Heart left ventricle (tissue), 16 donors: Measurements from ENCODE around the gene SRBD1. TPM values are rescaled to one million over a fixed set of nuclear protein-coding genes. Genes with fewer than 3 reads are reported as not detected.

Source experiments
- ATAC-seq, 4 donors: fragments of 200-7000 bp; cut with Tn5 transposase; one replicate each; pipeline ENCODE4 v1.9.1; 2020 to 2022; ENCODE audit warnings: moderate library complexity in 4 of 4, mild to moderate bottlenecking in 3 of 4, moderate number of reproducible peaks in 1 of 4
- DNase-seq, 5 donors: peaks; one replicate each; pipeline ENCODE4 v3.0.0-alpha.2; 2020
- H3K27ac ChIP-seq, 12 donors: fragments of 200-600 bp; sonication (generic) in 4 of 12; one replicate each; pipeline versions ENCODE4 v1.5.0 to v1.8.0; 2016 to 2022; ENCODE audit warnings: mild to moderate bottlenecking in 2 of 12
- H3K27me3 ChIP-seq, 9 donors: fragments of 200-600 bp; sonication (generic) in 2 of 9; one replicate each; pipeline versions ENCODE4 v1.5.1 to v1.8.0; 2016 to 2022; ENCODE audit warnings: mild to moderate bottlenecking in 3 of 9
- H3K36me3 ChIP-seq, 9 donors: fragments of 200-600 bp; sonication (generic) in 2 of 9; one replicate each; pipeline versions ENCODE4 v1.5.0 to v1.8.0; 2018 to 2022; ENCODE audit warnings: mild to moderate bottlenecking in 2 of 9
- H3K4me1 ChIP-seq, 12 donors: fragments of 200-600 bp; sonication (generic) in 4 of 12; one replicate each; pipeline versions ENCODE4 v1.5.0 to v1.8.0; 2016 to 2022; ENCODE audit warnings: mild to moderate bottlenecking in 3 of 12
- H3K4me3 ChIP-seq, 12 donors: fragments of 200-600 bp; sonication (generic) in 4 of 12; one replicate each; pipeline versions ENCODE4 v1.5.0 to v1.8.0; 2017 to 2022; ENCODE audit warnings: mild to moderate bottlenecking in 9 of 12, moderate library complexity in 4 of 12
- H3K9me3 ChIP-seq, 12 donors: fragments of 200-600 bp; sonication (generic) in 4 of 12; one replicate each; pipeline versions ENCODE4 v1.5.0 to v1.8.0; 2016 to 2022; ENCODE audit warnings: mild to moderate bottlenecking in 1 of 12
- POLR2A ChIP-seq, 2 donors: fragments of 450-650 bp; IDR thresholded peaks; one replicate each; pipeline ENCODE4 v1.6.1; 2017; ENCODE audit warnings: antibody characterized with exemption in 2 of 2, mild to moderate bottlenecking in 2 of 2, moderate library complexity in 2 of 2
- WGBS, 4 donors: extraction: QIAGEN DNeasy Blood & Tissue Kit in 2 of 4; methylation state at CpG; one replicate each; pipeline versions ENCODE4 v1.1.5 to v1.1.7; 2013 to 2018; 5-methylcytosine and 5-hydroxymethylcytosine counted together
- intact Hi-C, 10 donors: fragments of 100-400 bp; cut with DNase I; formaldehyde crosslinking; loops; one replicate each; pipeline versions ENCODE4 v1.11.1 to v1.14.2; 2022
- polyA plus RNA-seq, 2 donors: library from polyadenylated mRNA; stranded (reverse); fragments of 200-250 nt; gene quantifications; one replicate each; pipeline ENCODE4 v1.2.3, GENCODE V29; 2013
- total RNA-seq, 9 donors: library from RNA; depleted of rRNA in 2 of 9; stranded (reverse); fragments of >200 nt in 2 of 9; fragmentation: NEBNext Ultra II Directional in 3 of 9; extraction: Animal tissue kit (Norgen Biotek cat#: 25700) in 3 of 9; gene quantifications; one replicate each; pipeline versions ENCODE4 v1.1.0 to v1.2.4, GENCODE V29; 2016 to 2023
- TF ChIP-seq, protein P1 (sequence below), 12 donors: fragments of 200-600 bp; sonication (generic) in 4 of 12; IDR thresholded peaks; one replicate each; pipeline versions ENCODE4 v1.5.0 to v1.8.0; 2018 to 2022; ENCODE audit warnings: antibody characterized with exemption in 12 of 12, mild to moderate bottlenecking in 5 of 12
- donor health status: ischemic (EF 13 %, LVEDD 7.1; RV severe dilation, severe dysfunction).
- donor health status: healthy with polysubstance abuse.
- donor health status: DM: no; HTN: yes; CAD: no.
- donor health status: DM: no; HTN: no; CAD: no.
- donor health status: ischemic (EF 25% LVEDD 6.9; RV normal size, moderate dysfunction).
- donor health status: ischemic (EF 25% LVEDD 5.7; RV mildly dilated, moderate dysfunction).
- donor health status: healthy.
- donor health status: DM: yes; HTN: yes; CAD: no.
- donor health status: ischemic (EF 35%, LVEDD 5.7; RV mildly dilated, moderate dysfunction).
- donor health status: nonischemic (EF 11% LVEDD 7.7; RV severe dilation, severe dysfunction).
- donor health status: DM: yes; HTN: yes; CAD: no.
- donor health status: PGD.
- donor health status: ischemic (EF 29% LVEDD 5.4; RV normal size, mild dysfunction).
- donor health status: nonischemic (EF 23%, LVEDD 6.1; RV moderate dilation, normal function).

Gene SRBD1
- total and polyA plus RNA-seq, 11 donors = 3.0 to 16.9 (median 10.2) TPM

DNA sequence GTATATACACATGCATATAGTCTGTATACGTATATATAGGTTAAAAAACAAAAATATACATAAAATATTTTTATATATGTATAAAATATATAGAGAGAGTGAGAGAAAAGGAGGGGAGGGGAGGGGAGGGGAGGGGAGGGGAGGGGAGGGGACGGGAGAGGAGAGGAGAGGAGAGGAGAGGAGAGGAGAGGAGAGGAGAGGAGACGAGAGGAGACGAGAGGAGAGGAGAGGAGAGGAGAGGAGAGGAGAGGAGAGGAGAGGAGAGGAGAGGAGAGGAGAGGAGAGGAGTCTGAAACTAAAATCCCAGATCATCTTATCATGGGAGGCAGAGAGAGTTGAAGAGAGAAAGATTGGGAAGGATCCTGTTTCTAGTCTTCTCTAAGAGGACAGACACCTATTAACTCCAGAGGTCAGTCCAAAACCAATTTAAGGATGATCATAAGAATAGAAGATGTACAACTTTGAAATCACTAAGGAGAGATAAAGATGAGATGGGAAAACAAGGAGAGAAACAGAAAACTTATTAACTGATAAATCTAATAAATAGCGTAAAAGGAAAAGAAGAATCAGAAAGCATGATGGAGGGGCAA lies 195.4 kb downstream of the SRBD1 start:
- Histone ChIP-seq H3K4me1 (peaks cover 0 to 8% (median 0%) of the 10 kb centered on the region in 12 donors), H3K27ac (no peak overlapping the region), H3K4me3 (no peak overlapping the region), H3K9me3 (no peaks in the 10 kb centered on the region), H3K36me3 (peaks cover 0 to 46% (median 28%) of the 10 kb centered on the region in 9 donors), H3K27me3 (no peaks in the 10 kb centered on the region)
- TF ChIP-seq, protein P1, sequence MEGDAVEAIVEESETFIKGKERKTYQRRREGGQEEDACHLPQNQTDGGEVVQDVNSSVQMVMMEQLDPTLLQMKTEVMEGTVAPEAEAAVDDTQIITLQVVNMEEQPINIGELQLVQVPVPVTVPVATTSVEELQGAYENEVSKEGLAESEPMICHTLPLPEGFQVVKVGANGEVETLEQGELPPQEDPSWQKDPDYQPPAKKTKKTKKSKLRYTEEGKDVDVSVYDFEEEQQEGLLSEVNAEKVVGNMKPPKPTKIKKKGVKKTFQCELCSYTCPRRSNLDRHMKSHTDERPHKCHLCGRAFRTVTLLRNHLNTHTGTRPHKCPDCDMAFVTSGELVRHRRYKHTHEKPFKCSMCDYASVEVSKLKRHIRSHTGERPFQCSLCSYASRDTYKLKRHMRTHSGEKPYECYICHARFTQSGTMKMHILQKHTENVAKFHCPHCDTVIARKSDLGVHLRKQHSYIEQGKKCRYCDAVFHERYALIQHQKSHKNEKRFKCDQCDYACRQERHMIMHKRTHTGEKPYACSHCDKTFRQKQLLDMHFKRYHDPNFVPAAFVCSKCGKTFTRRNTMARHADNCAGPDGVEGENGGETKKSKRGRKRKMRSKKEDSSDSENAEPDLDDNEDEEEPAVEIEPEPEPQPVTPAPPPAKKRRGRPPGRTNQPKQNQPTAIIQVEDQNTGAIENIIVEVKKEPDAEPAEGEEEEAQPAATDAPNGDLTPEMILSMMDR (IDR thresholded peaks at IDR 0.05) = no peak
- TF ChIP-seq POLR2A (IDR thresholded peaks at IDR 0.05) = no peak
- ATAC-seq = no peak
- DNase-seq = no peak
- intact Hi-C loops = no loop called here
- 92 to 98% (median 96%) methylated on average over 2 to 5 of the region's 5 CpGs for WGBS, 4 donors

DNA sequence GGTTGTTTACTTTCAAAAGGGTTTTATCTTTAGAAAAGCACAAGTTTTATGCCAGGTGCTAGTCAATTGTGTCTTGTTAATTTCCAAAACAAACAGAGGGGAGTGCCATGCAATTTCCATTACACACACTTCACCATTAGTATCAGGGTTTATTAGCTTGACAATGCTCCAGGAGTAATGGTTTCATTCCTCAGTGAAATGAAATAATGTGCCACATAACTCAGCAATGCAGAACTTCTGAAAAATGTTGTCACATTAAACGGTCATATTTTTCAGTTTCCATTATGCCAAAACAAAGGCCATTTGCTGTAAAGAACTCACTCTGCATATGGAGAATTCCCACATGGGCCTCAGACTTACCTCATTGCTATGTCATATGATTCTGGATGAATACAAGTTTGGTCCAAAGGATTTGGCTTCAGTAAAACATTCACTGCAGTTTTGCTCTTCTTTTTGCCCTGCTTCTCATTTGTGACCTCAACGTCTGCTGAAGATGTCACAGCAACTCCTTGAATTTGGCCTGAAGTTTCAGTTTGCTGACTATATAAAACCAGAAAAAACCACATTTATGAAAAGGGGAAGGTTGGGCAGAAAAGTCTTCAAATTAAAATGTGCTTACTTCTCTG lies 198.2 kb downstream of the SRBD1 start:
- Histone ChIP-seq H3K4me1 (peaks cover 0 to 8% (median 0%) of the 10 kb centered on the region in 12 donors), H3K4me3 (no peak overlapping the region), H3K27ac (peak overlapping the region in 4 of 12 donors; percentile 12 to 33 (median 17)), H3K36me3 (peaks cover 0 to 28% (median 14%) of the 10 kb centered on the region in 9 donors), H3K27me3 (no peaks in the 10 kb centered on the region), H3K9me3 (no peaks in the 10 kb centered on the region)
- DNase-seq (no peak), ATAC-seq (peak in 1 of 4 donors; percentile 45)
- no peak for TF ChIP-seq POLR2A (IDR thresholded peaks at IDR 0.05)
- TF ChIP-seq, protein P1 (IDR thresholded peaks at IDR 0.05) = no peak
- intact Hi-C loops = no loop called here
- 43 to 60% (median 51%) methylated on average over 2 of the region's 2 CpGs for WGBS, 4 donors

DNA sequence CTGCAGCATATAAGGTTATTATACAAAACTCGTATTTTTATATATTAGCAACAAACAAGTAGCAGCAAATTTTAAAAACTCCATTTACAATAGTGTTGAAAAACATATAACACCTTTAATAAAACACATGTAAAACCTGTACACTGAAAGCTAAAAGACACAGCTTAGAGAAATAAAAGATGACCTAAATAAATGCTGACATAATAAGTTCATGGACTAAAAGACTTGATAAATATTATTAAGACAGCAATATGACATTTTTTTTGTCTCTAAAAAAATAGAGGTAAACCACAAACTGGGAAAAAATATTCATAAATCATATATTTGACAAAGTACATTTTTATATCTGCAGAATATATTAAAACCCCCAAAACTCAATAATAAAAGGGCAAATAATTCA lies 201.4 kb downstream of the SRBD1 start:
- DNase-seq (no peak), ATAC-seq (no peak)
- no peak overlapping the region for H3K4me3 ChIP-seq
- no peak overlapping the region for H3K27ac ChIP-seq
- no peak for TF ChIP-seq POLR2A (IDR thresholded peaks at IDR 0.05)
- TF ChIP-seq, protein P1 (IDR thresholded peaks at IDR 0.05) = no peak
- H3K4me1 ChIP-seq = peaks cover 0 to 8% (median 0%) of the 10 kb centered on the region in 12 donors
- peaks cover 0 to 16% (median 0%) of the 10 kb centered on the region in 9 donors for H3K36me3 ChIP-seq
- intact Hi-C loops = no loop called here
- no peaks in the 10 kb centered on the region for H3K9me3 ChIP-seq
- WGBS, 4 donors = 95 to 99% (median 96%) methylated on average over 1 of the region's 1 CpG
- H3K27me3 ChIP-seq = no peaks in the 10 kb centered on the region

DNA sequence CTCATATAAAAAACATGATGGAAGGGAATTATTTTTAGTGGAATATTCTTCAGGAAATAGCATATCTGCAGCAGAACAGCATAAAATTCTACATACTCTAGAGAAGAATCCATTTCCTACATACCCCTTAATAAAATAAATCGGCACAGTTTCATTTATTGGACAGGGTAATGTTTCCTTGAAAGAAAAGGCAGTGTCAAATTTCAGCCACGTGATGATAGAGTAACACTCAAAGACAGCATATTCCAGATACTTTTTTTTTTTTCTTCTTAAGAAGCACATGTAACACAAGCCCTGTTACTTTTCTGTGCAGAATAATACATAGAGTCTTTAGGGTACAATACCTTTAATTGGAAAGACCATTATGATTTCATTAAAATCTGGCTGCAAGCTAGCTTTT lies 204.4 kb downstream of the SRBD1 start:
- 58 to 65% (median 64%) methylated on average over 2 of the region's 2 CpGs for WGBS, 4 donors
- DNase-seq (no peak), ATAC-seq (no peak)
- intact Hi-C loops = no loop called here
- Histone ChIP-seq H3K36me3 (peaks cover 0 to 12% (median 0%) of the 10 kb centered on the region in 9 donors), H3K27ac (no peak overlapping the region), H3K9me3 (no peaks in the 10 kb centered on the region), H3K4me1 (peaks cover 0 to 2% (median 0%) of the 10 kb centered on the region in 12 donors), H3K4me3 (no peak overlapping the region), H3K27me3 (no peaks in the 10 kb centered on the region)
- TF ChIP-seq POLR2A (IDR thresholded peaks at IDR 0.05) = no peak
- TF ChIP-seq, protein P1 (IDR thresholded peaks at IDR 0.05) = no peak
